Smooth muscle cell (in vitro differentiated cells): ENCODE data around the gene TBC1D21. TPM values are rescaled to one million over a fixed set of nuclear protein-coding genes. Genes with fewer than 3 reads are reported as not detected.

Source experiments
- DNase-seq: peaks from one replicate; lab custom pipeline; 2025; ENCODE audit not compliant: unreplicated experiment; lab: John Stamatoyannopoulos, UW
- H2AFZ ChIP-seq: fragments of 200-600 bp; sonication (generic); 2 replicates; pipeline ENCODE4 v1.6.0; 2016; ENCODE audit warnings: antibody characterized with exemption, low read depth, mild to moderate bottlenecking
- H3F3A ChIP-seq: fragments of 200-600 bp; sonication (generic); 2 replicates; pipeline ENCODE4 v1.6.0; 2017; ENCODE audit warnings: antibody characterized with exemption, low read depth
- H3K27ac ChIP-seq: fragments of 200-600 bp; sonication (generic); 2 replicates; pipeline ENCODE4 v1.5.1; 2016; ENCODE audit warnings: low read depth, mild to moderate bottlenecking
- H3K27me3 ChIP-seq: fragments of 200-600 bp; sonication (generic); 2 replicates; pipeline ENCODE4 v1.6.1; 2016; ENCODE audit warnings: low read depth, mild to moderate bottlenecking
- H3K36me3 ChIP-seq: fragments of 200-600 bp; sonication (generic); 2 replicates; pipeline ENCODE4 v1.5.1; 2016; ENCODE audit warnings: low read depth
- H3K4me1 ChIP-seq: fragments of 200-600 bp; sonication (generic); 2 replicates; pipeline ENCODE4 v1.5.1; 2016; ENCODE audit warnings: low read depth
- H3K4me2 ChIP-seq: fragments of 200-600 bp; sonication (generic); 2 replicates; pipeline ENCODE4 v1.6.0; 2016; ENCODE audit warnings: mild to moderate bottlenecking
- H3K4me3 ChIP-seq: fragments of 200-600 bp; sonication (generic); 2 replicates; pipeline ENCODE4 v1.5.1; 2016; ENCODE audit warnings: mild to moderate bottlenecking
- H3K79me2 ChIP-seq: fragments of 200-600 bp; sonication (generic); 2 replicates; pipeline ENCODE4 v1.6.0; 2016; ENCODE audit warnings: low read depth, mild to moderate bottlenecking
- H3K9ac ChIP-seq: fragments of 200-600 bp; sonication (generic); 2 replicates; pipeline ENCODE4 v1.6.0; 2016; ENCODE audit warnings: low read depth
- H3K9me3 ChIP-seq: fragments of 200-600 bp; sonication (generic); replicated peaks from 2 replicates; pipeline ENCODE4 v1.5.1; 2016; ENCODE audit warnings: low read depth
- H4K20me1 ChIP-seq: fragments of 200-600 bp; sonication (generic); 2 replicates; pipeline ENCODE4 v1.6.0; 2016; ENCODE audit warnings: low read depth
- CTCF ChIP-seq: fragments of 200-600 bp; sonication (generic); IDR thresholded peaks from 2 replicates; pipeline ENCODE4 v1.5.1; 2017; ENCODE audit warnings: borderline replicate concordance, mild to moderate bottlenecking, antibody characterized with exemption; ENCODE audit not compliant: insufficient read depth, poor library complexity, severe bottlenecking
- WGBS: methylation state at CpG from one replicate; pipeline ENCODE4 v1.1.7; 2016; ENCODE audit warnings: low lambda C conversion rate; 5-methylcytosine and 5-hydroxymethylcytosine counted together
- polyA plus RNA-seq: library from polyadenylated mRNA; unstranded; fragments of >200 nt; fragmentation: Nextera tagmentation; extraction: Ambion mirVana; gene quantifications from 2 replicates; pipeline ENCODE4 v1.2.1, GENCODE V29; 2016
- total RNA-seq: library from RNA; depleted of rRNA; stranded (reverse); fragments of >200 nt; gene quantifications from 2 replicates; pipeline ENCODE4 v1.2.3, GENCODE V29; 2014

Gene TBC1D21
- total and polyA plus RNA-seq, 2 experiments from 2014 or later = not detected

- Histone ChIP-seq H3K4me2 (peak overlapping the region; percentile 60), H3K27me3 (no peaks in the 10 kb centered on the region), H3K9me3 (no peaks in the 10 kb centered on the region), H3K4me1 (peaks cover 37% of the 10 kb centered on the region), H2AFZ (no peak overlapping the region), H3K4me3 (no peak overlapping the region), H3K79me2 (peaks cover 70% of the 10 kb centered on the region), H3F3A (peaks cover 17% of the 10 kb centered on the region), H4K20me1 (peaks cover 43% of the 10 kb centered on the region), H3K9ac (no peak overlapping the region), H3K27ac (peak overlapping the region; percentile 37), H3K36me3 (no peaks in the 10 kb centered on the region)
- no peak for DNase-seq
- no peak for TF ChIP-seq CTCF
- WGBS = 54% methylated on average over 2 of the region's 4 CpGs
These were observed 62.2 kb downstream of the TBC1D21 start for GRCh38 chr15:73935547-73935946.

DNA sequence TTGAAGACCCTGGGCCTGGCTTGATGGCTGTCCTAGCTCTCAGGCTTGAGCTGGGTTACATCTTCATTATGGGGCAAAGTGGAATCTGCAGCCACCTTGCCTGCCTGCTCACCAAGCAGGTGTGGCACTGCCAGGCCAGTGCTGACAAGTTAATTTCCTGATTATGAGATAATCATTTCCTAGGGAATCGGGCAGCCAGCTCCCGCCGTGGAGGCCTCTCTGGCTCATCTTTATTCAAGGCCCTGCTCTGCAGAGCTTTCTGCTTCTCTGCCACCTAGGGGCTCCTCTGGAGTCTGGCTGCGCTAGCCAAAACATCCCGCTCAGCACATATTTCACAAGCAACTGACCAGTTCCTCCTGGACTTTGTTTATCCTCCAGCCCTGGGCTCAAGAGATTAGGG is 62.8 kb downstream of the TBC1D21 start:
- H4K20me1 ChIP-seq = peaks cover 37% of the 10 kb centered on the region
- no peak overlapping the region for H3K9ac ChIP-seq
- peak overlapping the region; percentile 3 for H3K27ac ChIP-seq

GRCh38 chr15:73936588-73937290 is 63.4 kb downstream of the TBC1D21 start:
- no peaks in the 10 kb centered on the region for H3K36me3 ChIP-seq
- H2AFZ ChIP-seq = no peak overlapping the region
- peaks cover 59% of the 10 kb centered on the region for H3K79me2 ChIP-seq
- H3K4me3 ChIP-seq = no peak overlapping the region
- peaks cover 42% of the 10 kb centered on the region for H3K4me1 ChIP-seq
- 87% methylated on average over 12 of the region's 12 CpGs for WGBS
- H4K20me1 ChIP-seq = peaks cover 31% of the 10 kb centered on the region
- peak overlapping the region; percentile 41 for H3K4me2 ChIP-seq
- H3K9me3 ChIP-seq = no peaks in the 10 kb centered on the region
- H3F3A ChIP-seq = peaks cover 26% of the 10 kb centered on the region
- no peak overlapping the region for H3K9ac ChIP-seq
- H3K27me3 ChIP-seq = no peaks in the 10 kb centered on the region
- DNase-seq = no peak
- no peak for TF ChIP-seq CTCF
- H3K27ac ChIP-seq = peak overlapping the region; percentile 3

More for the DNA sequence above, 62.8 kb downstream of the TBC1D21 start:
- 29% methylated on average over 5 of the region's 5 CpGs for WGBS
- H3K4me3 ChIP-seq = no peak overlapping the region
- peaks cover 64% of the 10 kb centered on the region for H3K79me2 ChIP-seq
- H3F3A ChIP-seq = peaks cover 21% of the 10 kb centered on the region
- TF ChIP-seq CTCF = no peak
- H3K27me3 ChIP-seq = no peaks in the 10 kb centered on the region
- no peak for DNase-seq
- H3K4me1 ChIP-seq = peaks cover 42% of the 10 kb centered on the region
- no peaks in the 10 kb centered on the region for H3K36me3 ChIP-seq
- H2AFZ ChIP-seq = no peak overlapping the region
- peak overlapping the region; percentile 41 for H3K4me2 ChIP-seq
- no peaks in the 10 kb centered on the region for H3K9me3 ChIP-seq

DNA sequence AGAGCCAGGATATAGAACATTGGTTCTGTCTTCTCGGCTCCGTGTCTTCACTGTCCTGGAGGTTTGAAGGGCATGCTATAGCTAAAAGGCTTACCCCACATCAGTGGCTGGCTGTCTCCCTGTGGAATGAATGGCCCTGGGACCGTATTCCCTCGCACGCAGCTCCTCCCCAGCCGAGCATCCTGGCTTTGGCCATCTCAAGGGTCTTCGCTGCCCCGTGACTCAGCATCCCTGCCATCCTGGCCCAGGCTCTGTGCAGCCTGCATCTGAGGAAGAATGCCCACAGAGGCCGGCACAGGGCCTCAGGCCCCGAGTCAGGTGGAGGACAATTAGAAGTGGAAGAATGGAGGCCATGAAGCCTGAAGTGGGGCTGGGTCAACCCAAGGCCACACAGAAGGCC is 63.9 kb downstream of the TBC1D21 start:
- Histone ChIP-seq H3K9me3 (no peaks in the 10 kb centered on the region), H3K27ac (peak overlapping the region; percentile 3), H3F3A (peaks cover 30% of the 10 kb centered on the region), H2AFZ (no peak overlapping the region), H3K36me3 (no peaks in the 10 kb centered on the region), H3K9ac (no peak overlapping the region), H3K4me1 (peaks cover 42% of the 10 kb centered on the region), H3K27me3 (no peaks in the 10 kb centered on the region), H3K79me2 (peaks cover 53% of the 10 kb centered on the region), H4K20me1 (peaks cover 27% of the 10 kb centered on the region), H3K4me2 (no peak overlapping the region), H3K4me3 (no peak overlapping the region)
- 87% methylated on average over 10 of the region's 10 CpGs for WGBS
- no peak for TF ChIP-seq CTCF
- DNase-seq = no peak
